ENCODE data around the gene OLFML2B.

GRCh38 chr1:161978011-161978790, 45.5 kb downstream of the OLFML2B start:
- TF ChIP-seq CTCF (IDR thresholded peaks at IDR 0.05): no peak
- no peak for TF ChIP-seq POLR2A (IDR thresholded peaks at IDR 0.05)
- TF ChIP-seq EP300 (IDR thresholded peaks at IDR 0.05): no peak
